OCI-M1 (cell line): ENCODE measurements around the gene UGGT2.
A peak's percentile ranks its signal among the peaks of the same experiment; 100 is the strongest.
"Not testable (repeated sequence)": the region's sequence is repeated elsewhere in the genome, so short reads cannot be mapped to it uniquely, and the experiment has no call there.

Experiments used
- DNase-seq: peaks from one replicate; lab custom pipeline; 2025; lab: John Stamatoyannopoulos, UW

The UGGT2 gene

GRCh38 chr13:95957331-95957730 is 95.9 kb downstream of the UGGT2 start:
- peak; percentile 53 for DNase-seq

DNA sequence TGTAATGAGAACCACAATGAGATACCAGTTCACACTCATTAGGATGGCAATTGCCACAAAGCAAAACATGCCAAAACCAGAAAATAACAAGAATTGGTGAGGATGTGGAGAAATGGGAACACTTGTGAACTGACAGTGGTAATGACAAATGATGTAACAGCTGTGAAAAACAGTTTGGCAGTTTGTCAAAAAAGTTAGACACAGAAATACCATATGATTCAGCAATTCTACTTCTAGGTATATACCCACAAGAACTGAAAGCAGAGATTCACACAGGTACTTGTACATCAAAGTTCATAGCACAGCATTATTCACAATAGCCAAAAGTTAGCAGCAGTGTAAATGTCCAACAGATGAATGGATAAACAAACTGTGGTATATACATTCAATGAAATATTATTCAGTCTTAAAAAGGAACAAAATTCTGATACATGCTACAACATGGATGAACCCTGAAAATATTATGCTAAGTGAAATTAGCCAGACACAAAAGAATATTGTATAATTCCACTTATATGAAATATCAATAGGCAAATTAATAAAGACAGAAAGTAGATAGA is 96.5 kb downstream of the UGGT2 start:
- DNase-seq, result peak; percentile 77

- DNase-seq, result no peak
Observed at GRCh38 chr13:95955719-95956118, 97.5 kb downstream of the UGGT2 start.

DNA sequence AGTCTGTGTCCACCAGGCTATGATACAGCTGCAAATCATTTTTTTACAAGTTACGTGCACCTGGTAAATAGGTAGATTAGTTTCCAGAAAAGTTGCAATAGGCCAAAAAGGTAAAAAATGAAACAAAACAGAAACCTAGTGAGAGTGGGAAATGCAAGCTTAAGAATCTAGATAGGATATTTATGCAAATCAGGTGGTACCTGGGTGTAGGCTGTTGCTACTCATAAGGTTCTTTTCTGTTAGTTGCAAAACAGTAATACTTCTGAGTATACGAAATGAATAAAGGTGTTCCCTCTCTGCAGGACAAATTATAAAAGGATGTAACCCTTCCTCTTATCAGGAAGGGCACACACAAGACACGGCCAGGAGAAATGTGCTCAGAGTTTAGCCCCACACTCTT is 97.9 kb downstream of the UGGT2 start:
- DNase-seq, result no peak

- DNase-seq, result no peak
Observed at GRCh38 chr13:95954266-95954665, 98.9 kb downstream of the UGGT2 start.

GRCh38 chr13:95950103-95950502 is 103.1 kb downstream of the UGGT2 start:
- DNase-seq, result no peak

DNA sequence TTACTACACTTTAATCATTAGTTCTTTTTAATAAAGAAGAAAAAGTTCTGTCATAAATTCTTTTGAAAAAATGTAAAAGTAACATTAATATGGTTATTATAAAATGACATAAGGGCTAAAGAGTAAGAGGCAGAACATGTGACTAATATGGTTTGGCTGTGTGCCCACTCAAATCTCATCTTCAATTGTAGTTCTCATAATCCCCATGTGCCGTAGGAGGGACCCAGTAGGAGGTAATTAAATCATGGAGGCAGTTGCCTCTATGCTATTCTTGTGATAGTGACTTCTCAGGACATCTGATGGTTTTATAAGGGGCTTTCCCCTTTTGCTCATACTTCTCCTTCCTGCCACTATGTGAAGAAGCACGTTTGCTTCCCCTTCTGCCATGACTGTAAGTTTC is 104.5 kb downstream of the UGGT2 start:
- DNase-seq, result peak; percentile 14

DNA sequence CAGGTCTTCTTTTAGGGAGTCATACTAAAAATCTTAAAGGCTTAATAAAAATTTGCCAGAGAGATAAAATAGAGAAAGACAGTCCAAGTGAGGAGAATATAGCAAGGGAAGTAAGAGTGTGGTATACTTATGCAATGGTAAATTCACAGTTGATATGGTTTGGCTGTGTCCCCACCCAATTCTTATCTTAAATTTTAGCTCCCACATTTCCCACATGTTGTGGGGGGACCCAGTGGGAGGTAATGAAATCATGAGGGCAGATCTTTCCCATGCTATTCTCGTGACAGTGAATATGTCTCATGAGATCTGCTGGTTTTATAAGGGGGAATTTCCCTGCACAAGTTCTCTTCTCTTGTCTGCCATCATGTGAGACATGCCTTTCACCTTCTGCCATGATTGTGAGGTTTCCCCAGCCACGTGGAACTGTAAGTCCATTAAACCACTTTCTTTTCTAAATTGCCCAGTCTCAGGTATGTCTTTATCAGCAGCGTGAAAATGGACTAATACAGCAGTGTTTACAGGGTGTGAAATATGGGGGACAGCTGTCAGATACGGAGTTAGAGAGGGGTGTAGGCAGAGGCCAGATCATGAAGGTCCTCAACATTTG is 115.4 kb downstream of the UGGT2 start:
- peak; percentile 75 for DNase-seq

DNA sequence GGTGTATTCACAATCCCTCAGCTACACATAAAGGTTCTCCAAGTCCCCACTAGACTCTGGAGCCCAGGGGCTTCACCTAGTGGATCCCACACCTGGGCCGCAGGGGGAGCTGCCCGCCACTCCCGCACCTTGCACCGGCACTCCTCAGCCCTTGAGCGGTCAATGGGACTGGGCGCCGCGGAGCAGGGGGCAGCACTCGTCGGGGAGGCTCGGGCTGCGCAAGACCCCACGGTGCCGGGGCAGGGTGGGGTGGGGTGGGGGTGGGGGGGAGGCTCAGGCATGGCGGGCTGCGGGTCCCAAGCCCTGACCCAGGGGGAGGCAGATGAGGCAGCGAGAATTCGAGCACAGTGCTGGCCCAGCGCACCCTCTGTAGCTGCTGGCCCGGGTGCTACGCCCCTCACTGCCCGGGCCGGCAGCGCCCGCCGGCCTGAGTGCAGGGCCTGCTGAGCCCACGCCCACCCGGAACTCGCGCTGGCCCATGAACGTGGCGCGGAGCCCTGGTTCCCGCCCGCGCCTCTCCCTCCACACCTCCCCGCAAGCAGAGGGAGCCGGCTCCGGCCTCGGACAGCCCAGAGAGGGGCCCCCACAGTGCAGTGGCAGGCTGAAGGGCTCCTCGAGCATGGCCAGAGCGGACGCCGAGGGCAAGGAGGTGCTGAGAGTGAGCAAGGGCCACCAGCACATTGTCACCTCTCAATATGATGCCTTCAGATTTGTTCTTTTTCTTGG is 121.7 kb downstream of the UGGT2 start:
- no peak for DNase-seq

GRCh38 chr13:95929430-95929829 is 123.8 kb downstream of the UGGT2 start:
- DNase-seq, result no peak

GRCh38 chr13:95928367-95928906 is 124.8 kb downstream of the UGGT2 start:
- DNase-seq, result not testable (repeated sequence)

- no peak for DNase-seq
Observed at GRCh38 chr13:95926231-95926630, 127.0 kb downstream of the UGGT2 start.

GRCh38 chr13:95924389-95924994 is 128.7 kb downstream of the UGGT2 start:
- peak; percentile 74 for DNase-seq

- DNase-seq, result no peak
Observed at GRCh38 chr13:95921485-95921884, 131.7 kb downstream of the UGGT2 start.

- no peak for DNase-seq
Observed at GRCh38 chr13:95920485-95920884, 132.7 kb downstream of the UGGT2 start.

- DNase-seq, result no peak
Observed at GRCh38 chr13:95918860-95919259, 134.3 kb downstream of the UGGT2 start.

DNA sequence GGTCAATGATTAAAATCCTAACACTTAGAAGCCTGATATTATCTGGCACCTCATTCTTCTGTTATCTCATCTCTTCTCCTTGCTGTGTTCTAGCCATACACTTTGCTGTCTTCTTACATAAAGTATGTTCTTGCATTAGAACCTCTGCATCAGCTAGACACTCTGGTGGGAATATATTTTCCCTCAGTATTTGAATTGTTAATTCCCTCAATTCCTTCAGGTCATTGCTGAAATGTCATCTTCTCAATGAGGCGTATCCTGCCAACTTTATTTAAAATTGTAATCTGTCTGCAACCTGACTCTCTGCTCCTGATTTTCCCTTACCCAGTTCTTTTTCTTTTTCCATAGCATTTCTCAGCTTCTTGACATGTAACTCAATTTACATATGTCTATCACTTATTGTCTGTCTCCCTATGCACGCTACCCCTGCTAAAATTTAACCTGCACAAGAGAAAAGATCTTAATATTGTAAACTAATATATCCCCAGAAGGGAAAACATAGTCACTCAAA is 138.2 kb downstream of the UGGT2 start:
- DNase-seq, result no peak

GRCh38 chr13:95906999-95907398 is 146.2 kb downstream of the UGGT2 start:
- DNase-seq, result no peak

GRCh38 chr13:95903569-95903968 is 149.6 kb downstream of the UGGT2 start:
- DNase-seq, result no peak

- no peak for DNase-seq
Observed at GRCh38 chr13:95902741-95903140, 150.5 kb downstream of the UGGT2 start.

DNA sequence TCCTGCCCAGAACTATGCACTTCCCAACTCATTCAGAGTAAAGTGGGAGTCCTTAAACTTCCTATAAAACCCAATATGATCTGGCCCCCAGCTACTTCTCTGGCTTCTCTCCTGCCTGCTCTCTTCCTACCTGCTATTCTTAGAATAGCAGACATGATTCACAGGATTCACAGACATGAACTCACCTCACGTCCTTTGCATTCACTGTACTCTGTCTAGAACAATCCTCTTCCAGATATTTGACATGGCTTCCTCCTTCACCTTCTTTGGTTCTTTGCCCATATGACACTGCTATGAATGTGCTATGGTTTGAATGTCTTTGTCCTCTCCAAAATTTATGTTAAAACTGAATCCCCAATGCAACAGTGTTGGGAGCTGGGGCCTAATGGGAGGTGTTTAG is 154.9 kb downstream of the UGGT2 start:
- DNase-seq, result no peak

DNA sequence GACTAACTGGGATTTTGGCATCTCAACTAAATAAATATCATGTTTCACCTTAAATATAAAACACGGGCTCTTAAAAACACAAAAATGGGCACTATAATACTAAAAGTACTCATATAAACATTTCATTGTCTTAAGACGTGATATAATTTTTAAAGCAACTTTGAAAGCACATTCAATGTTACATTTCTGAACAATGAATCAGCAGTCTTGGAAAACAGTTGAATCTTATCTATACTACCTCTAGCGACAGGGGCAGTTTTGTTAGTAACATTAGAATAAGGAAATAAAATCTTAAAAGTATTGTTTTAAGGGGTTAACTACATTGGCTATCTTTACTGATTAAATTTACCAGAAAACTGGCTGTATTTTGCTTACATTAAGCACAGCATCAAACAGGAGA is 156.9 kb downstream of the UGGT2 start:
- DNase-seq, result peak; percentile 75

- no peak for DNase-seq
Observed at GRCh38 chr13:95893861-95894260, 159.3 kb downstream of the UGGT2 start.
